ENCODE data around the gene NOD2.

DNA sequence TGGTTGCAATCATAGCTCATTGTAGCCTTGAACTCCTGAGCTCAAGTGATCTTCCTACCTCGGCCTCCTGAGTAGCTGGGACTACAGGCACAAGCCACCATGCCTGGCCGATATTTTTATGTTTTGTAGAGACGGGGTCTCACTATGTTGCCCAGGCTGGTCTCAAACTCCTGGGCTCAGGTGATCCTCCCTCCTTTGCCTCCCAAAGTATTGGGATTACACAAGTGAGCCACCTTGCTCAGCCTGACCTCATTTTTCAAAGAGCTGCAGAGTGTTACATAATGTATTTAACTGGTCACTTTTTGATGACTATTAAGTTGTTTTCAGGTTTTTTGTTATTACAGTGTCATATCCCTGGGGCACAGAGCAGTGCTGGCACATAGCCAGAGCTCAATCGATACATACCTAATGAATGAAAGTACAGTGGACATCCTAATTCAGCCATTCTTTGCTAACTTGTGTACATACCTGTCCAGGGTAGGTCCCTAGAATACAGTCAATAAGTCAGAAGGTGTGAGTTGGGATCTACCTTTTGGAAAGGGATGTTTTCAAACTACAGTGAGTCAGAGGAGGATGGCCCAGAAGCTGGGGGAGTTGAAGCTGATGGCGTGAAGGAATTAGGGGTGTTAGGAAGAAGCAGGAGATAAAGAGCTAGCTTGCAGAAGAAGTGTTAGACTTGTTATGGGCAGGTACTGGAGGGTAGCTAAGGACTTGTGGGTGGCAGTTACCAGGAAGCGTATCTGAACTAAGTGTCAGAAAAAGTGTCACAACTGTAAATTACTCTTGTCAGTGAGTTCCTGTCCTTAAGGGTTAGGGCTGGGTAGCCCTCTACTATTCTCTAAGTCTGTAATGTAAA lies 28.4 kb downstream of the NOD2 start:
- TF ChIP-seq, protein P1, sequence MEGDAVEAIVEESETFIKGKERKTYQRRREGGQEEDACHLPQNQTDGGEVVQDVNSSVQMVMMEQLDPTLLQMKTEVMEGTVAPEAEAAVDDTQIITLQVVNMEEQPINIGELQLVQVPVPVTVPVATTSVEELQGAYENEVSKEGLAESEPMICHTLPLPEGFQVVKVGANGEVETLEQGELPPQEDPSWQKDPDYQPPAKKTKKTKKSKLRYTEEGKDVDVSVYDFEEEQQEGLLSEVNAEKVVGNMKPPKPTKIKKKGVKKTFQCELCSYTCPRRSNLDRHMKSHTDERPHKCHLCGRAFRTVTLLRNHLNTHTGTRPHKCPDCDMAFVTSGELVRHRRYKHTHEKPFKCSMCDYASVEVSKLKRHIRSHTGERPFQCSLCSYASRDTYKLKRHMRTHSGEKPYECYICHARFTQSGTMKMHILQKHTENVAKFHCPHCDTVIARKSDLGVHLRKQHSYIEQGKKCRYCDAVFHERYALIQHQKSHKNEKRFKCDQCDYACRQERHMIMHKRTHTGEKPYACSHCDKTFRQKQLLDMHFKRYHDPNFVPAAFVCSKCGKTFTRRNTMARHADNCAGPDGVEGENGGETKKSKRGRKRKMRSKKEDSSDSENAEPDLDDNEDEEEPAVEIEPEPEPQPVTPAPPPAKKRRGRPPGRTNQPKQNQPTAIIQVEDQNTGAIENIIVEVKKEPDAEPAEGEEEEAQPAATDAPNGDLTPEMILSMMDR (IDR thresholded peaks at IDR 0.05) = no peak
- no peak for TF ChIP-seq ZFX (IDR thresholded peaks at IDR 0.05; ENCODE audit: borderline replicate concordance)
